Nasal cavity respiratory epithelium epithelial cell of viscerocranial mucosa (primary cell): ENCODE data around the gene SMPDL3A. TPM values are rescaled to one million over a fixed set of nuclear protein-coding genes. Genes with fewer than 3 reads are reported as not detected.

Experiments used
- total RNA-seq: library from RNA; depleted of rRNA; stranded (reverse); fragments of >200 nt; gene quantifications from 2 replicates; pipeline ENCODE4 v1.2.3, GENCODE V29; 2014

Gene SMPDL3A
- 6.0 and 6.5 TPM in 2 replicates for total RNA-seq

GRCh38 chr6:122789182-122790027 is at the start of gene SMPDL3A:
Gene SMPDL3A (plus strand): TSS chr6:122789258. CDS start chr6:122789347, 89 bp downstream.

DNA sequence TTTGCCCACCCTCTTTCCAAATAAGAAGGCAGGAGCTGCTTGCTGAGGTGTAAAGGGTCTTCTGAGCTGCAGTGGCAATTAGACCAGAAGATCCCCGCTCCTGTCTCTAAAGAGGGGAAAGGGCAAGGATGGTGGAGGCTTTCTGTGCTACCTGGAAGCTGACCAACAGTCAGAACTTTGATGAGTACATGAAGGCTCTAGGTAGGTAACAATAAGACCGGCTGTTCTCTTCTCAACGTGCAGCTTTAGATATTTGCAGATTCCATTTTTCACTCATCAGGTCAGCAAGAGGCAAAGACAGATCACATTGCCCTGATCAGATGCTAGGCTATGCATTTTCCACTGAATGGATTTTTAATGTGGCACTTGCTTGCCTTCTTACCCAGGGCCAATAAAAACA is 9.4 kb upstream of the SMPDL3A start, which contains the start of gene FABP7:
Gene FABP7 (plus strand): TSS at position 50 of the 400 bp plus-strand sequence. CDS start 79 bp downstream, at position 129.

Other genes starting within 250 kb of the SMPDL3A start
- gene PKIB, start 178.9 kb upstream of the SMPDL3A start, total RNA-seq: 2.4 and 3.3 TPM in 2 replicates
- not detected in 2 replicates for gene FABP7, start 9.5 kb upstream of the SMPDL3A start, total RNA-seq
- not detected in 2 replicates for gene CLVS2, start 207.0 kb downstream of the SMPDL3A start, total RNA-seq